ENCODE data around the gene ARID1B.

DNA sequence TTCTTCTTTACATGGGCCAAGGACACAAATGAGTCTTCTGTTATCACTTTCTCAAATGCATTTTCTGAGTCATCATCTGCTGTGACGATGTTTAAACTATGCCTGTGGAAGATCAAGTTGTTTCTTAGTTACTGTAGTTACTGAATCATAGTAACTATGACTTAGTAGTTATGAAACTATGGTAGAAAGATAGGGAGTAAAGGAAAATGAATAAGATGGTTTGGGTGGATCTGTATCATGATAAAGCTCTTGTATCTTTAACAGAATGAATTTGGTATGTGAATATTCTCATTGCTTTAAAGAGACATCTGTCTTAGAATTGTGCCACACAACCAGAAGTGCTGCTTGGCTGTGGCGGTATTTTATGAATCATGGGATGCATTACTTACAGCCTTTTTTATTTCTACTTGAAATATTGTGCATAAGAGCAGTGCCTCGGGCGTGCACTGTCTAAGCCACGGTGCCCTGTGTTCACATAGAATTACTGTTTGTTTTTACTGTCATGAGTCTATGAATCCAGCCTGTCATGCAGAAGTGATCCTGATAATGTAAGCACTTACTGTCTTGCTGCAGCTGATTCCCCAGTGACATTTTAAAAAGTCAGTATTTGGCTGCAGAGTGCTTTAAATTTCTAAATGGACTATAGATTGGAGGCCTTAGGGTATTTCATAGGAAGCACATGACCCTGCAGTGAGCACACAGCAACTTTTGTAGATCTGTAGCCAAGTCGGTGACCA lies 330.9 kb downstream of the ARID1B start:
- no peak for TF ChIP-seq CTCF (conservative IDR thresholded peaks at IDR 0.05)
- TF ChIP-seq ZFX (IDR thresholded peaks at IDR 0.05) = no peak
